ENCODE data around the gene SH2D1B.

SH2D1B gene

DNA sequence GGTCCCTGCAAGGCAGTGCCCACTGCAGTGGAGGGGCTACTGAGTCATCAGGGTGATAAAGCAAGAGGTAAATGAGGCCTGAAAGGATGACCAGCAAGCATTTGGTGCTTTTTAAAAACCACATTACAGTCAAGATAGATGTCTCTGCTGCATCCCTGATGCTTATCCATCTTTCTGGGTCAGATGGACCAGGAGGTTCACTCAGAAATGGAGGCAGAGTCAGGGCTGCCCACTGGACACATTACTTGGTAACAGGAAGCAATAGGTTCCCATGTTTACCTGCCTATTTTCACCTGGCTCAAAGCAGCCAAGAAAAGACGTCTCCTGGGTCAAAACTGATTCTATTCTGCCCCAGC, 38.9 kb downstream of the SH2D1B start:
- no peak for DNase-seq
- H3K4me1 ChIP-seq (ENCODE audit: control insufficient read depth, insufficient read depth, low read length, poor library complexity, severe bottlenecking) = no peaks in the 10 kb centered on the region
- no peaks in the 10 kb centered on the region for H3K9me3 ChIP-seq (ENCODE audit: control insufficient read depth, low read length)
- H3K36me3 ChIP-seq (ENCODE audit: control insufficient read depth, insufficient read depth, low read length) = no peaks in the 10 kb centered on the region
- H3K4me3 ChIP-seq (ENCODE audit: insufficient read depth, low read depth, low read length, poor library complexity, severe bottlenecking) = no peak overlapping the region
- no peaks in the 10 kb centered on the region for H3K27me3 ChIP-seq (replicated peaks; ENCODE audit: control insufficient read depth, insufficient read depth, low read length, poor library complexity, severe bottlenecking)
- H3K27ac ChIP-seq (ENCODE audit: insufficient read depth, low read length, poor library complexity, severe bottlenecking) = no peak overlapping the region

DNA sequence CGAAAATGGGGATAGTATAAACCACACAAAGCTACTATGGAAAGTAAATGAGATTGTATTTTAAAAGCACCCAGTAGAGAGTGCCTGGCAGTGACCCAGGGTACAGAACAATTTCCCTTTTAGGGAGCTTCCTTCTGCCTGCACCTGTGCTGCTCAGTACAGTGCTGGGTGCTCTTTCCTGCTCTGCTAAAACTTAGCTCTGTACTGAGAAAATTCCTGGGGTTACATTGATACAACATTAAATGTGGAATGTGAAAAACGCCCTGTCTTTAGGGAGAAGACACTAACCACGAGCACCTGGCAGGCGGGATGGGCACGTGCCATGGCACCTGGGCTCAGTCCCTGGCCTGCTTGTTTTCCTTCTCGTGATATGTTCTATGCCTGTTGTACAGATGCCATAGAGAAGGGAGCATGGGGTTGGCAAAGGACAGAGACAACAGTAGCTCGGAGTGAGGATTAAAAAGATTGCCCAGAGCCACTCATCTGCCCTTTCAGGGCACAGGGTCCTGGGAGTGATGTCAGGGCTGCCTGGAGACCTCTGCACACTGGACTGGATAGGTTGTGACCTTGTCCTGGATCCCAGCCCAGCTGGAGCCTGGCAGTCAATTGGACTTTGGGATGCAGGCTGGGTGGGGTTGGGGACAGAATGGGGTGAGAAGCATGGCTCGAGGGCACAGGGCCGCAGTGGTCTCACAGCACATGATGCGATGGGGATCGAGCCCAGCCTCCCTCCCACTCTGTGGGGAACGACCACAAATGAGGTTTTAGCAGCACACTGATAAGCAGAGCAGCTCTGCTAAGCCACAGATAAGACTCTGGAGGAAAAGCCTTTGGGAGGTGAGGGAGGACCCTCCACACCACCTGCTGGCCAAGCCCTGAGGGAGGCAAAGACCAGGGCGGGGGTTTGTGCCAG, 39.5 kb downstream of the SH2D1B start:
- Histone ChIP-seq H3K27ac (ENCODE audit: insufficient read depth, low read length, poor library complexity, severe bottlenecking) (no peak overlapping the region), H3K9me3 (ENCODE audit: control insufficient read depth, low read length) (no peaks in the 10 kb centered on the region), H3K36me3 (ENCODE audit: control insufficient read depth, insufficient read depth, low read length) (no peaks in the 10 kb centered on the region), H3K4me3 (ENCODE audit: insufficient read depth, low read depth, low read length, poor library complexity, severe bottlenecking) (no peak overlapping the region), H3K27me3 (replicated peaks; ENCODE audit: control insufficient read depth, insufficient read depth, low read length, poor library complexity, severe bottlenecking) (no peaks in the 10 kb centered on the region), H3K4me1 (ENCODE audit: control insufficient read depth, insufficient read depth, low read length, poor library complexity, severe bottlenecking) (no peaks in the 10 kb centered on the region)
- DNase-seq = no peak

DNA sequence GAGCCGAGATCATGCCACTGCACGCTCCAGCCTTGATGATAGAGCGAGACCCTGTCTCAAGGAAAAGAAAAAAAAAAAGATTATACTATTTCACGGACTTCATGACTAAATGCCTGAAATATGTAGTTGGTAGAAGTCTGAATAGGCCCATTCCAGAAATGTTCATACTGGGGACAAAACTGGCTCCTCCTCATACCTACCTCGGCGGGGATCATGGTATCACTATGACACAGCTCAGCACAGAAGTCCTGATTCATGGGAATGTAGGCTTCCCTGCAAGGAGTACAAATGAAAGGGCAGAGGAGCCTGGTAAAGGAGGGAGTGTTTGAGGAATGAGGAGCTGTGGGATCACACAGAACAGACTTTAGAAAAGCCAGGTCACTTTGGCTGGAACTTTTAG, 40.3 kb downstream of the SH2D1B start:
- no peak for DNase-seq
- no peak overlapping the region for H3K4me3 ChIP-seq (ENCODE audit: insufficient read depth, low read depth, low read length, poor library complexity, severe bottlenecking)
- no peak overlapping the region for H3K27ac ChIP-seq (ENCODE audit: insufficient read depth, low read length, poor library complexity, severe bottlenecking)
- H3K4me1 ChIP-seq (ENCODE audit: control insufficient read depth, insufficient read depth, low read length, poor library complexity, severe bottlenecking) = no peaks in the 10 kb centered on the region
- H3K9me3 ChIP-seq (ENCODE audit: control insufficient read depth, low read length) = no peaks in the 10 kb centered on the region
- H3K36me3 ChIP-seq (ENCODE audit: control insufficient read depth, insufficient read depth, low read length) = no peaks in the 10 kb centered on the region
- H3K27me3 ChIP-seq (replicated peaks; ENCODE audit: control insufficient read depth, insufficient read depth, low read length, poor library complexity, severe bottlenecking) = peaks cover 3% of the 10 kb centered on the region

DNA sequence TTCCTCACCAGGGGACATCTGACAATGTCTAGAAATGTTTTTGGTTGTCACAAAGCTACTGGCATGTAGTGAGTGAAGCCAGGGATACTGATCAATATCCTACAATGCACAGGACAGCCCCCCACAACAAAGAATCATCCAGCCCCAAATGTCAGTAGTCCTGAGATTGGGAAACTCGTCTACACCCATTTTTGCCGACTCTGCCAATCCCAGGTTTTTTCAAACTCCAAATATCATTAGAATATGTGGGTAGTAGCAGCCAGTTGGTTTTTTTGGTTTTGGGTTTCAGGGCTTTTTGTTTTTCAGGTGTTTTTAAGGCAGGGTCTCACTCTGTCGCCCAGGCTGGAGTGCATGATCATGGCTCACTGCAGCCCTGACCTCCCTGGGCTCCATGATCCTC, 41.2 kb downstream of the SH2D1B start:
- no peaks in the 10 kb centered on the region for H3K36me3 ChIP-seq (ENCODE audit: control insufficient read depth, insufficient read depth, low read length)

DNA sequence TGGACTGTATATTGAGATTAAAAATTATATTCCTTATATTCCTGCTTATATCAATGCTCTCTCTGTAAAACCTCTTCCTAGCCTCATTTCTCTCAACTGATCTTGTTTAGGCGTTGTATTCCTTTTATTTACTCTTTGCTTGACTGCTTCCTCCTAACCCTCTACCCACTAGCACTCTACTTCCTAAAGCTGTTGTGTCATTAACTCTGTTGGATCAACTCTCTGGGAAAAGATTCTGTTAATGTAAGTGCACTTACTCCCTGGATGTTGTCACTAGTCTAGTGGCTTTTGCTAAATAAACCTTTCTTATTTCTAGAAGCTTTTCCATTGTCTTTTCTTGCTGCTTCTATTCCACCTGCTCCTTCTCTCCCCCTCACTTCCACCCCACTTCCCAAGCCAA, 41.8 kb downstream of the SH2D1B start:
- H3K27me3 ChIP-seq (replicated peaks; ENCODE audit: control insufficient read depth, insufficient read depth, low read length, poor library complexity, severe bottlenecking) = peaks cover 5% of the 10 kb centered on the region
- no peak for DNase-seq
- no peak overlapping the region for H3K4me3 ChIP-seq (ENCODE audit: insufficient read depth, low read depth, low read length, poor library complexity, severe bottlenecking)
- no peaks in the 10 kb centered on the region for H3K9me3 ChIP-seq (ENCODE audit: control insufficient read depth, low read length)
- no peak overlapping the region for H3K27ac ChIP-seq (ENCODE audit: insufficient read depth, low read length, poor library complexity, severe bottlenecking)
- H3K36me3 ChIP-seq (ENCODE audit: control insufficient read depth, insufficient read depth, low read length) = no peaks in the 10 kb centered on the region
- H3K4me1 ChIP-seq (ENCODE audit: control insufficient read depth, insufficient read depth, low read length, poor library complexity, severe bottlenecking) = no peaks in the 10 kb centered on the region

More for the DNA sequence above, 41.2 kb downstream of the SH2D1B start:
- no peak overlapping the region for H3K27ac ChIP-seq (ENCODE audit: insufficient read depth, low read length, poor library complexity, severe bottlenecking)
- no peaks in the 10 kb centered on the region for H3K4me1 ChIP-seq (ENCODE audit: control insufficient read depth, insufficient read depth, low read length, poor library complexity, severe bottlenecking)
- peaks cover 5% of the 10 kb centered on the region for H3K27me3 ChIP-seq (replicated peaks; ENCODE audit: control insufficient read depth, insufficient read depth, low read length, poor library complexity, severe bottlenecking)
- DNase-seq = no peak
- H3K4me3 ChIP-seq (ENCODE audit: insufficient read depth, low read depth, low read length, poor library complexity, severe bottlenecking) = no peak overlapping the region
- no peaks in the 10 kb centered on the region for H3K9me3 ChIP-seq (ENCODE audit: control insufficient read depth, low read length)

DNA sequence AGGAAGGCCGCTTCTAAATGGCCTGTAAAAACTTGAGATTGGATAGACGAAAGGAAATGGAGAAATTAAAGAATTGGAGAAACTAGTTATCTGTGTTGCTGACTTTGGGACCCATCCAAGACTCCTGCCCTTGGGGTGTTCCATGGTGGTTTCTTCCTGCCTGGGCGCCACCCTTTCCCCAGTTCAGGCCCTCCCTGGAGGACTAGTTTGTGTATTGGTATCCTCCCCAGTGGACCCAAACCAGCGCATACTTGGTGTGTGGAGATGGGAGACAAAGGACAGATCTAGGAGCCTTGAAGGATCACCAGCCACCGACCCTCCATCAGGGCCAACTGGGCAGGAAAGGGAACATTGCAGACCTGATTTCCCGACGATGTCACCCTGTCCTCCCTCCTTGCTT, 42.4 kb downstream of the SH2D1B start:
- Histone ChIP-seq H3K27me3 (replicated peaks; ENCODE audit: control insufficient read depth, insufficient read depth, low read length, poor library complexity, severe bottlenecking) (peaks cover 5% of the 10 kb centered on the region), H3K9me3 (ENCODE audit: control insufficient read depth, low read length) (no peaks in the 10 kb centered on the region), H3K27ac (ENCODE audit: insufficient read depth, low read length, poor library complexity, severe bottlenecking) (no peak overlapping the region), H3K4me1 (ENCODE audit: control insufficient read depth, insufficient read depth, low read length, poor library complexity, severe bottlenecking) (no peaks in the 10 kb centered on the region), H3K4me3 (ENCODE audit: insufficient read depth, low read depth, low read length, poor library complexity, severe bottlenecking) (no peak overlapping the region), H3K36me3 (ENCODE audit: control insufficient read depth, insufficient read depth, low read length) (no peaks in the 10 kb centered on the region)
- no peak for DNase-seq

DNA sequence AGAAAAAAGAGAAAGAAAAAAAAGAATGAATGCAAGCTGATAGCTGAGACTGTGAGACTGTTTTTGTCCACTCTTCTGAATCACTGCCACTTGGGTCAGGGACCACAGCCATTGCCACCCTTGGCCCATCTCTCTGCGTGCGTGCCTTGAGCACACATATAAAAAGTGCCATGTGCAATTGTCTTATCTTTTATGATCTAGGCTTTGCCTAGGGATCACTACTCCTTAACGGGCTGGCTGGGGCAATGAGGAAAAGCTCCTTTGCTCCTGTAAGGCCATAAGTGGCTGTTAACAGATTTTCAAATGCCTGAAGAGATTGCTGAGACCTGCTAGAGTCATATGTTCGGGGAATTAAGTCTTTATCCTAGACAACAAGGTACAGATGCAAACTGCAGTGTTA, 43.5 kb downstream of the SH2D1B start:
- Histone ChIP-seq H3K9me3 (ENCODE audit: control insufficient read depth, low read length) (no peaks in the 10 kb centered on the region), H3K4me1 (ENCODE audit: control insufficient read depth, insufficient read depth, low read length, poor library complexity, severe bottlenecking) (no peaks in the 10 kb centered on the region), H3K27me3 (replicated peaks; ENCODE audit: control insufficient read depth, insufficient read depth, low read length, poor library complexity, severe bottlenecking) (peaks cover 5% of the 10 kb centered on the region), H3K27ac (ENCODE audit: insufficient read depth, low read length, poor library complexity, severe bottlenecking) (no peak overlapping the region), H3K36me3 (ENCODE audit: control insufficient read depth, insufficient read depth, low read length) (no peaks in the 10 kb centered on the region), H3K4me3 (ENCODE audit: insufficient read depth, low read depth, low read length, poor library complexity, severe bottlenecking) (no peak overlapping the region)
- no peak for DNase-seq

DNA sequence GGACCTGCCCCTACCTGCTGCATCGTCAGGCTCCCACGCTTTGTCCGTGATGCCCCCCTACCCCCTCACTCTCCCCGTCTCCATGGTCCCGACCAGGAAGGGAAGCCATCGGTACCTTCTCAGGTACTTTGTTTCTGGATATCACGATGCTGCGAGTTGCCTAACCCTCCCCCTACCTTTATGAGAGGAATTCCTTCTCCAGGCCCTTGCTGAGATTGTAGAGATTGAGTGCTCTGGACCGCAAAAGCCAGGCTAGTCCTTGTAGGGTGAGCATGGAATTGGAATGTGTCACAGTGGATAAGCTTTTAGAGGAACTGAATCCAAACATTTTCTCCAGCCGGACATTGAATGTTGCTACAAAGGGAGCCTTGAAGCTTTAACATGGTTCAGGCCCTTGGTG, 44.2 kb downstream of the SH2D1B start:
- H3K27ac ChIP-seq (ENCODE audit: insufficient read depth, low read length, poor library complexity, severe bottlenecking) = no peak overlapping the region
- H3K36me3 ChIP-seq (ENCODE audit: control insufficient read depth, insufficient read depth, low read length) = no peaks in the 10 kb centered on the region
- peaks cover 5% of the 10 kb centered on the region for H3K27me3 ChIP-seq (replicated peaks; ENCODE audit: control insufficient read depth, insufficient read depth, low read length, poor library complexity, severe bottlenecking)
- no peak for DNase-seq
- H3K9me3 ChIP-seq (ENCODE audit: control insufficient read depth, low read length) = no peaks in the 10 kb centered on the region
- no peaks in the 10 kb centered on the region for H3K4me1 ChIP-seq (ENCODE audit: control insufficient read depth, insufficient read depth, low read length, poor library complexity, severe bottlenecking)
- H3K4me3 ChIP-seq (ENCODE audit: insufficient read depth, low read depth, low read length, poor library complexity, severe bottlenecking) = no peak overlapping the region

DNA sequence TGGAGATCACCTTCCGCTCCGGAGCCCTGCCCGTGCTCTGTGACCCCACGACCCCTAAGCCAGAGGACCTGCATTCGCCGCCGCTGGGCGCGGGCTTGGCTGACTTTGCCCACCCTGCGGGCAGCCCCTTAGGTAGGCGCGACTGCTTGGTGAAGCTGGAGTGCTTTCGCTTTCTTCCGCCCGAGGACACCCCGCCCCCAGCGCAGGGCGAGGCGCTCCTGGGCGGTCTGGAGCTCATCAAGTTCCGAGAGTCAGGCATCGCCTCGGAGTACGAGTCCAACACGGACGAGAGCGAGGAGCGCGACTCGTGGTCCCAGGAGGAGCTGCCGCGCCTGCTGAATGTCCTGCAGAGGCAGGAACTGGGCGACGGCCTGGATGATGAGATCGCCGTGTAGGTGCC, 44.9 kb downstream of the SH2D1B start:
- Histone ChIP-seq H3K36me3 (ENCODE audit: control insufficient read depth, insufficient read depth, low read length) (no peaks in the 10 kb centered on the region), H3K4me1 (ENCODE audit: control insufficient read depth, insufficient read depth, low read length, poor library complexity, severe bottlenecking) (no peaks in the 10 kb centered on the region), H3K4me3 (ENCODE audit: insufficient read depth, low read depth, low read length, poor library complexity, severe bottlenecking) (no peak overlapping the region), H3K27me3 (replicated peaks; ENCODE audit: control insufficient read depth, insufficient read depth, low read length, poor library complexity, severe bottlenecking) (peaks cover 5% of the 10 kb centered on the region), H3K9me3 (ENCODE audit: control insufficient read depth, low read length) (no peaks in the 10 kb centered on the region), H3K27ac (ENCODE audit: insufficient read depth, low read length, poor library complexity, severe bottlenecking) (no peak overlapping the region)
- DNase-seq = no peak

DNA sequence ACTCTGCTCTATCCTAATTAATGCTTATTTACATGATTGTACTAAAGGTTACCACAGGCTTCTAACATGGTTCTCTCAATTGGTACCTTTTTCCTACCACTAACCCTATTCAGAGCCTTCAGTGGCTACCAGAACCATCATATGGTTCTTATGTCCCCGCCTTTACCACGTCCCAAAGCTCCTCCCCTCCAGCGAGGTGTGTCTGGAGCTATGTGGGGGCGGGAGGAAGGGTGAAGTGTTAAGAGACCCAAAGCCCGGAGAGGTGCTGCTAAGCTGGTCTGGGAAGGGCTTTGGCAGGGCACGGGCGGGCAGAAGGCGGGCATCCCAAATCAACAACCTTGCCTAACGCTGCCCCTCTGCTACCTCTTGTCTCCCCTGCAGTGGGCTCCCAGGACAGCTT, 45.3 kb downstream of the SH2D1B start:
- Histone ChIP-seq H3K27ac (ENCODE audit: insufficient read depth, low read length, poor library complexity, severe bottlenecking) (no peak overlapping the region), H3K36me3 (ENCODE audit: control insufficient read depth, insufficient read depth, low read length) (no peaks in the 10 kb centered on the region), H3K27me3 (replicated peaks; ENCODE audit: control insufficient read depth, insufficient read depth, low read length, poor library complexity, severe bottlenecking) (peaks cover 5% of the 10 kb centered on the region), H3K9me3 (ENCODE audit: control insufficient read depth, low read length) (no peaks in the 10 kb centered on the region), H3K4me3 (ENCODE audit: insufficient read depth, low read depth, low read length, poor library complexity, severe bottlenecking) (no peak overlapping the region), H3K4me1 (ENCODE audit: control insufficient read depth, insufficient read depth, low read length, poor library complexity, severe bottlenecking) (no peaks in the 10 kb centered on the region)
- no peak for DNase-seq
